CD8-positive, alpha-beta memory T cell (primary cell): ENCODE data around the gene PSMA2. TPM values are rescaled to one million over a fixed set of nuclear protein-coding genes. Genes with fewer than 3 reads are reported as not detected.

ENCODE experiments used
- CTCF ChIA-PET: fragments of 350-600 bp; sonication (Branson Sonifier 250); formaldehyde crosslinking; loops from one replicate; lab custom pipeline; 2021; ENCODE audit warnings: antibody characterized with exemption; lab: Charles Lee
- POLR2A ChIA-PET: fragments of 350-600 bp; sonication (Branson Sonifier 250); formaldehyde crosslinking; loops from one replicate; lab custom pipeline; 2021; ENCODE audit warnings: antibody characterized with exemption; lab: Charles Lee
- DNase-seq, 5 donors: peaks; one replicate each; pipeline versions ENCODE4 v3.0.0 to v3.0.0-alpha.2; 2020 to 2022; ENCODE audit warnings: mixed read lengths in 1 of 5
- H3K27ac ChIP-seq: one replicate; pipeline ENCODE4 v1.7.0; 2013; ENCODE audit warnings: low read depth, mild to moderate bottlenecking, low read length, moderate library complexity
- H3K27me3 ChIP-seq: 2 replicates; pipeline ENCODE4 v1.7.0; 2013; ENCODE audit warnings: low read length, mild to moderate bottlenecking; ENCODE audit not compliant: insufficient read depth, poor library complexity, severe bottlenecking
- H3K36me3 ChIP-seq: 2 replicates; pipeline ENCODE4 v1.7.0; 2013; ENCODE audit warnings: mild to moderate bottlenecking, low read length, moderate library complexity; ENCODE audit not compliant: insufficient read depth
- H3K4me1 ChIP-seq: 2 replicates; pipeline ENCODE4 v1.7.0; 2013; ENCODE audit warnings: mild to moderate bottlenecking, low read length, moderate library complexity; ENCODE audit not compliant: insufficient read depth
- H3K4me3 ChIP-seq: 2 replicates; pipeline ENCODE4 v1.7.0; 2013; ENCODE audit warnings: mild to moderate bottlenecking, low read length
- H3K9me3 ChIP-seq: 2 replicates; pipeline ENCODE4 v1.7.0; 2013; ENCODE audit warnings: mild to moderate bottlenecking, low read length
- H3K27ac Mint-ChIP-seq, 8 donors: one replicate each; pipeline ENCODE4 v1.8.0; 2020 to 2021; ENCODE audit warnings: mixed read lengths in 8 of 8, mild to moderate bottlenecking in 6 of 8, inconsistent platforms in 3 of 8, moderate library complexity in 3 of 8
- H3K27me3 Mint-ChIP-seq, 2 donors: one replicate each; pipeline ENCODE4 v1.8.0; 2020 to 2021; ENCODE audit warnings: mixed read lengths in 2 of 2, mild to moderate bottlenecking in 1 of 2, moderate library complexity in 1 of 2
- H3K36me3 Mint-ChIP-seq, 3 donors: one replicate each; pipeline ENCODE4 v1.8.0; 2020 to 2021; ENCODE audit warnings: mixed read lengths in 3 of 3, inconsistent platforms in 1 of 3, mild to moderate bottlenecking in 1 of 3
- H3K4me1 Mint-ChIP-seq, 3 donors: one replicate each; pipeline ENCODE4 v1.8.0; 2020 to 2021; ENCODE audit warnings: mixed read lengths in 3 of 3, inconsistent platforms in 1 of 3, mild to moderate bottlenecking in 1 of 3
- H3K4me3 Mint-ChIP-seq, 7 donors: one replicate each; pipeline ENCODE4 v1.8.0; 2020 to 2021; ENCODE audit warnings: mixed read lengths in 7 of 7, mild to moderate bottlenecking in 6 of 7, moderate library complexity in 4 of 7, inconsistent platforms in 2 of 7
- H3K9me3 Mint-ChIP-seq, 5 donors: one replicate each; pipeline ENCODE4 v1.8.0; 2020 to 2022; ENCODE audit warnings: mixed read lengths in 5 of 5, mild to moderate bottlenecking in 3 of 5, moderate library complexity in 2 of 5, inconsistent platforms in 1 of 5
- polyA plus RNA-seq: library from polyadenylated mRNA; unstranded; fragments of 300-500 nt; fragmentation: Illumina TruSeq; gene quantifications from one replicate; pipeline ENCODE4 v1.2.3, GENCODE V29; 2021
- total RNA-seq, 2 experiments: library from RNA; stranded (reverse); gene quantifications; one replicate each; pipeline ENCODE4 v1.2.3, GENCODE V29; 2021

The PSMA2 gene
- total and polyA plus RNA-seq, 3 experiments from 2014 or later: 176 to 238 (median 179) TPM

GRCh38 chr7:42913591-42913990 is 18.4 kb downstream of the PSMA2 start:
- Histone ChIP-seq H3K27ac (no peak overlapping the region), H3K4me3 (no peak overlapping the region), H3K27me3 (no peaks in the 10 kb centered on the region), H3K36me3 (peaks cover 12% of the 10 kb centered on the region), H3K9me3 (no peaks in the 10 kb centered on the region), H3K4me1 (peaks cover 27% of the 10 kb centered on the region)
- Mint-ChIP-seq H3K27me3 (no peaks in the 10 kb centered on the region), H3K36me3 (peaks cover 0 to 38% (median 2%) of the 10 kb centered on the region in 3 donors), H3K9me3 (no peaks in the 10 kb centered on the region), H3K4me1 (peaks cover 15 to 43% (median 33%) of the 10 kb centered on the region in 3 donors), H3K4me3 (no peak overlapping the region), H3K27ac (peak overlapping the region in 3 of 8 donors; percentile 72 to 75 (median 74))
- ChIA-PET POLR2A (no interaction called here), CTCF (no interaction called here)
- peak in 1 of 5 donors; percentile 36 for DNase-seq

- Mint-ChIP-seq H3K27ac (peak within 1 kb of the TSS; percentile 88 to 98 (median 94)), H3K4me3 (peak within 1 kb of the TSS; percentile 91 to 97 (median 92)), H3K36me3 (peaks cover 0 to 23% (median 0%) of the 10 kb centered on the region in 3 donors), H3K27me3 (no peaks in the 10 kb centered on the region), H3K4me1 (peaks cover 24 to 54% (median 45%) of the 10 kb centered on the region in 3 donors), H3K9me3 (no peaks in the 10 kb centered on the region)
- peaks cover 34% of the 10 kb centered on the region for H3K4me1 ChIP-seq
- POLR2A ChIA-PET: interaction anchor here (1.0 to 1.4 kb wide), 3 partner anchors 20 to 671 kb away, joined by 3 to 17 read pairs (median 7); partner anchors contain the start of genes MRPL32, PSMA2 and STK17A
- peak within 1 kb of the TSS; percentile 68 for H3K4me3 ChIP-seq
- no peaks in the 10 kb centered on the region for H3K27me3 ChIP-seq
- no peaks in the 10 kb centered on the region for H3K9me3 ChIP-seq
- peak; percentile 93 to 97 (median 96) for DNase-seq
- H3K27ac ChIP-seq: peak within 1 kb of the TSS; percentile 53
- CTCF ChIA-PET: interaction anchor here (0.8 to 1.7 kb wide), 4 partner anchors 17 to 23 kb away, joined by 3 to 7 read pairs (median 3); partner anchors contain the start of genes MRPL32 and PSMA2
- H3K36me3 ChIP-seq: peaks cover 5% of the 10 kb centered on the region
Observed at GRCh38 chr7:42911454-42912447, 20.2 kb downstream of the PSMA2 start, which contains the start of gene C7orf25. Gene C7orf25, minus strand, starts transcription at chr7:42912070. Its CDS starts 1,170 bp downstream, at chr7:42910900.

- Histone ChIP-seq H3K27me3 (no peaks in the 10 kb centered on the region), H3K27ac (no peak overlapping the region), H3K4me3 (no peak overlapping the region), H3K9me3 (no peaks in the 10 kb centered on the region), H3K4me1 (peaks cover 34% of the 10 kb centered on the region), H3K36me3 (peaks cover 3% of the 10 kb centered on the region)
- POLR2A ChIA-PET: interaction anchor here (1.3 kb wide), 1 partner anchor 22 kb away, joined by 7 read pairs; the partner anchor contains the start of genes MRPL32 and PSMA2
- DNase-seq: no peak
- CTCF ChIA-PET: interaction anchor here (1.6 kb wide), 1 partner anchor 10 kb away, joined by 4 read pairs; no protein-coding TSS in a partner anchor
- Mint-ChIP-seq H3K4me3 (peak overlapping the region; percentile 45 to 97 (median 91)), H3K36me3 (peaks cover 0 to 9% (median 0%) of the 10 kb centered on the region in 3 donors), H3K4me1 (peaks cover 24 to 54% (median 45%) of the 10 kb centered on the region in 3 donors), H3K27me3 (no peaks in the 10 kb centered on the region), H3K27ac (peak overlapping the region in 1 of 8 donors; percentile 88), H3K9me3 (no peaks in the 10 kb centered on the region)
Observed at GRCh38 chr7:42910306-42910705, 21.7 kb downstream of the PSMA2 start.

GRCh38 chr7:42907316-42907715 is 24.7 kb downstream of the PSMA2 start:
- H3K9me3 ChIP-seq: no peaks in the 10 kb centered on the region
- no peaks in the 10 kb centered on the region for H3K27me3 ChIP-seq
- Mint-ChIP-seq H3K27ac (no peak overlapping the region), H3K9me3 (no peaks in the 10 kb centered on the region), H3K4me1 (peaks cover 19 to 38% (median 28%) of the 10 kb centered on the region in 3 donors), H3K27me3 (no peaks in the 10 kb centered on the region), H3K36me3 (peaks cover 0 to 5% (median 0%) of the 10 kb centered on the region in 3 donors), H3K4me3 (no peak overlapping the region)
- H3K27ac ChIP-seq: no peak overlapping the region
- DNase-seq: no peak
- H3K36me3 ChIP-seq: peaks cover 3% of the 10 kb centered on the region
- peaks cover 20% of the 10 kb centered on the region for H3K4me1 ChIP-seq
- H3K4me3 ChIP-seq: no peak overlapping the region
- ChIA-PET CTCF (interaction anchor here (1.2 kb wide), 1 partner anchor 675 kb away, joined by 3 read pairs; no protein-coding TSS in a partner anchor), POLR2A (no interaction called here)

- no peak overlapping the region for H3K27ac Mint-ChIP-seq
- no peaks in the 10 kb centered on the region for H3K27me3 ChIP-seq
- CTCF ChIA-PET: interaction anchor here (1.2 kb wide), 1 partner anchor 676 kb away, joined by 3 read pairs; no protein-coding TSS in a partner anchor
- no peak overlapping the region for H3K27ac ChIP-seq
- POLR2A ChIA-PET: no interaction called here
- no peaks in the 10 kb centered on the region for H3K9me3 ChIP-seq
- no peak for DNase-seq
- peaks cover 13 to 29% (median 19%) of the 10 kb centered on the region in 3 donors for H3K4me1 Mint-ChIP-seq
- H3K4me3 Mint-ChIP-seq: no peak overlapping the region
- H3K27me3 Mint-ChIP-seq: no peaks in the 10 kb centered on the region
- H3K4me3 ChIP-seq: no peak overlapping the region
- no peaks in the 10 kb centered on the region for H3K36me3 Mint-ChIP-seq
- H3K4me1 ChIP-seq: peaks cover 15% of the 10 kb centered on the region
- no peaks in the 10 kb centered on the region for H3K9me3 Mint-ChIP-seq
- peaks cover 3% of the 10 kb centered on the region for H3K36me3 ChIP-seq
Observed at GRCh38 chr7:42906181-42906580, 25.8 kb downstream of the PSMA2 start.

- no peak overlapping the region for H3K4me3 ChIP-seq
- Mint-ChIP-seq H3K27ac (no peak overlapping the region), H3K27me3 (peaks cover 0 to 2% of the 10 kb centered on the region in 2 donors), H3K36me3 (peaks cover 0 to 2% (median 0%) of the 10 kb centered on the region in 3 donors), H3K4me3 (no peak overlapping the region), H3K9me3 (no peaks in the 10 kb centered on the region), H3K4me1 (no peaks in the 10 kb centered on the region)
- H3K4me1 ChIP-seq: no peaks in the 10 kb centered on the region
- no peaks in the 10 kb centered on the region for H3K27me3 ChIP-seq
- H3K9me3 ChIP-seq: no peaks in the 10 kb centered on the region
- no peaks in the 10 kb centered on the region for H3K36me3 ChIP-seq
- no peak for DNase-seq
- ChIA-PET POLR2A (no interaction called here), CTCF (no interaction called here)
- H3K27ac ChIP-seq: no peak overlapping the region
Observed at GRCh38 chr7:42902331-42902730, 29.6 kb downstream of the PSMA2 start.

- H3K4me3 Mint-ChIP-seq: no peak overlapping the region
Observed at GRCh38 chr7:42900842-42901241, 31.1 kb downstream of the PSMA2 start.

More at GRCh38 chr7:42900842-42901241, 31.1 kb downstream of the PSMA2 start:
- Histone ChIP-seq H3K36me3 (no peaks in the 10 kb centered on the region), H3K27me3 (no peaks in the 10 kb centered on the region), H3K4me1 (no peaks in the 10 kb centered on the region), H3K9me3 (no peaks in the 10 kb centered on the region), H3K27ac (no peak overlapping the region), H3K4me3 (no peak overlapping the region)
- Mint-ChIP-seq H3K36me3 (peaks cover 0 to 7% (median 4%) of the 10 kb centered on the region in 3 donors), H3K27ac (no peak overlapping the region), H3K4me1 (no peaks in the 10 kb centered on the region), H3K9me3 (peaks cover 0 to 2% (median 0%) of the 10 kb centered on the region in 5 donors), H3K27me3 (peaks cover 0 to 2% of the 10 kb centered on the region in 2 donors)
- DNase-seq: no peak
- ChIA-PET CTCF (no interaction called here), POLR2A (no interaction called here)
